ENCODE data around the gene PKP4. TPM values are rescaled to one million over a fixed set of nuclear protein-coding genes. Genes with fewer than 3 reads are reported as not detected.

Gene PKP4
- total RNA-seq, 1 experiment from 2014 or later: 55.2 TPM

DNA sequence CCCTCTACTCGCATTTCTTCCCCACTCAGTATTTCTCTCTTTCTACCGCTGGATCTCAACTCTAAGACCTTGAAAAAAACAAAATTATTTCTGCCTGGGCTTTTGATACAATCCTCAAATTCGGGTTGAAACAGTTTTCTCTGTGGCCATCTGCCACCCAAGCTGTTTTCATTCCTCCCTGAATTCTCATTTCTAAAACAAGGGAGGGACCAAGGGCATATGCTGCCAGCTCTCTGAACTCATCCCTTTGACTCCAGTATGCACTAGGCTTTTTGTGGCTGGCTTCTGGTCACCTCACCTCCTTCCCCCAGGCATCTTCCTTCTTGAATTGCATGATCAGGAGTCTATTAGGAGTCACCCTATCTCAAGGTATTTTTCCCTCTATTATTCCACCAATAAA lies 49.7 kb upstream of the PKP4 start:
- no peaks in the 10 kb centered on the region for H3K4me1 ChIP-seq (ENCODE audit: control insufficient read depth in 1 of 2, insufficient read depth in 2 of 2, low read length in 2 of 2)
- DNase-seq (ENCODE audit: low read depth, low spot score) (no peak), ATAC-seq (no peak)
- H3K36me3 ChIP-seq (ENCODE audit: control insufficient read depth in 1 of 2, insufficient read depth in 2 of 2, low read length in 2 of 2): no peaks in the 10 kb centered on the region
- POLR2A ChIA-PET: no interaction called here
- no peak overlapping the region for H2AFZ ChIP-seq (ENCODE audit: low read depth, low read length, poor library complexity, severe bottlenecking)
- intact Hi-C loops (cut with micrococcal nuclease): no loop called here
- no peaks in the 10 kb centered on the region for H3K9me2 ChIP-seq (ENCODE audit: insufficient read depth)
- no TSS peak for BruUV-seq (replicated peaks)
- H3K79me2 ChIP-seq (ENCODE audit: insufficient read depth, low read length): no peaks in the 10 kb centered on the region
- no peak overlapping the region for H3K4me2 ChIP-seq (ENCODE audit: low read length)
- RAD21 ChIA-PET (ENCODE audit: low non-redundant PET in 1 of 2, low total read pairs in 2 of 2, uncharacterized antibody in 2 of 2, unreplicated experiment in 2 of 2): no interaction called here
- no peaks in the 10 kb centered on the region for H3K27me3 ChIP-seq (ENCODE audit: insufficient read depth, low read length)
- no peaks in the 10 kb centered on the region for H4K20me1 ChIP-seq (ENCODE audit: insufficient read depth)
- CTCF ChIA-PET: no interaction called here
- no peak overlapping the region for H3K9ac ChIP-seq (ENCODE audit: low read length)
- TF ChIP-seq SRF (IDR thresholded peaks at IDR 0.05; ENCODE audit: low read depth) (no peak), EZH2phosphoT487 (IDR thresholded peaks at IDR 0.05; ENCODE audit: borderline replicate concordance) (no peak), RAD21 (IDR thresholded peaks at IDR 0.05; ENCODE audit: low read depth) (no peak), CBX3 (IDR thresholded peaks at IDR 0.05; ENCODE audit: low read depth) (no peak), EGR1 (IDR thresholded peaks at IDR 0.05; ENCODE audit: low read depth) (no peak), EZH2 (IDR thresholded peaks at IDR 0.05) (no peak), ELF1 (IDR thresholded peaks at IDR 0.05; ENCODE audit: borderline replicate concordance, low read depth) (no peak), SP1 (IDR thresholded peaks at IDR 0.05; ENCODE audit: low read depth) (no peak), FOSL1 (IDR thresholded peaks at IDR 0.05; ENCODE audit: low read depth) (no peak), ZNF274 (IDR thresholded peaks at IDR 0.05; ENCODE audit: low read depth, low read length) (no peak), JUND (IDR thresholded peaks at IDR 0.05) (no peak), ZFX (IDR thresholded peaks at IDR 0.05) (no peak)
- TF ChIP-seq, protein P1, sequence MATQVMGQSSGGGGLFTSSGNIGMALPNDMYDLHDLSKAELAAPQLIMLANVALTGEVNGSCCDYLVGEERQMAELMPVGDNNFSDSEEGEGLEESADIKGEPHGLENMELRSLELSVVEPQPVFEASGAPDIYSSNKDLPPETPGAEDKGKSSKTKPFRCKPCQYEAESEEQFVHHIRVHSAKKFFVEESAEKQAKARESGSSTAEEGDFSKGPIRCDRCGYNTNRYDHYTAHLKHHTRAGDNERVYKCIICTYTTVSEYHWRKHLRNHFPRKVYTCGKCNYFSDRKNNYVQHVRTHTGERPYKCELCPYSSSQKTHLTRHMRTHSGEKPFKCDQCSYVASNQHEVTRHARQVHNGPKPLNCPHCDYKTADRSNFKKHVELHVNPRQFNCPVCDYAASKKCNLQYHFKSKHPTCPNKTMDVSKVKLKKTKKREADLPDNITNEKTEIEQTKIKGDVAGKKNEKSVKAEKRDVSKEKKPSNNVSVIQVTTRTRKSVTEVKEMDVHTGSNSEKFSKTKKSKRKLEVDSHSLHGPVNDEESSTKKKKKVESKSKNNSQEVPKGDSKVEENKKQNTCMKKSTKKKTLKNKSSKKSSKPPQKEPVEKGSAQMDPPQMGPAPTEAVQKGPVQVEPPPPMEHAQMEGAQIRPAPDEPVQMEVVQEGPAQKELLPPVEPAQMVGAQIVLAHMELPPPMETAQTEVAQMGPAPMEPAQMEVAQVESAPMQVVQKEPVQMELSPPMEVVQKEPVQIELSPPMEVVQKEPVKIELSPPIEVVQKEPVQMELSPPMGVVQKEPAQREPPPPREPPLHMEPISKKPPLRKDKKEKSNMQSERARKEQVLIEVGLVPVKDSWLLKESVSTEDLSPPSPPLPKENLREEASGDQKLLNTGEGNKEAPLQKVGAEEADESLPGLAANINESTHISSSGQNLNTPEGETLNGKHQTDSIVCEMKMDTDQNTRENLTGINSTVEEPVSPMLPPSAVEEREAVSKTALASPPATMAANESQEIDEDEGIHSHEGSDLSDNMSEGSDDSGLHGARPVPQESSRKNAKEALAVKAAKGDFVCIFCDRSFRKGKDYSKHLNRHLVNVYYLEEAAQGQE (IDR thresholded peaks at IDR 0.05; ENCODE audit: low read depth): no peak
- TF ChIP-seq, protein P2, sequence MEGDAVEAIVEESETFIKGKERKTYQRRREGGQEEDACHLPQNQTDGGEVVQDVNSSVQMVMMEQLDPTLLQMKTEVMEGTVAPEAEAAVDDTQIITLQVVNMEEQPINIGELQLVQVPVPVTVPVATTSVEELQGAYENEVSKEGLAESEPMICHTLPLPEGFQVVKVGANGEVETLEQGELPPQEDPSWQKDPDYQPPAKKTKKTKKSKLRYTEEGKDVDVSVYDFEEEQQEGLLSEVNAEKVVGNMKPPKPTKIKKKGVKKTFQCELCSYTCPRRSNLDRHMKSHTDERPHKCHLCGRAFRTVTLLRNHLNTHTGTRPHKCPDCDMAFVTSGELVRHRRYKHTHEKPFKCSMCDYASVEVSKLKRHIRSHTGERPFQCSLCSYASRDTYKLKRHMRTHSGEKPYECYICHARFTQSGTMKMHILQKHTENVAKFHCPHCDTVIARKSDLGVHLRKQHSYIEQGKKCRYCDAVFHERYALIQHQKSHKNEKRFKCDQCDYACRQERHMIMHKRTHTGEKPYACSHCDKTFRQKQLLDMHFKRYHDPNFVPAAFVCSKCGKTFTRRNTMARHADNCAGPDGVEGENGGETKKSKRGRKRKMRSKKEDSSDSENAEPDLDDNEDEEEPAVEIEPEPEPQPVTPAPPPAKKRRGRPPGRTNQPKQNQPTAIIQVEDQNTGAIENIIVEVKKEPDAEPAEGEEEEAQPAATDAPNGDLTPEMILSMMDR (IDR thresholded peaks at IDR 0.05 in 2 of 3, conservative IDR thresholded peaks at IDR 0.05 in 1 of 3; ENCODE audit: borderline replicate concordance in 1 of 3, insufficient read depth in 1 of 3, low read depth in 2 of 3, low read length in 2 of 3): no peak
- TF ChIP-seq, protein P3, sequence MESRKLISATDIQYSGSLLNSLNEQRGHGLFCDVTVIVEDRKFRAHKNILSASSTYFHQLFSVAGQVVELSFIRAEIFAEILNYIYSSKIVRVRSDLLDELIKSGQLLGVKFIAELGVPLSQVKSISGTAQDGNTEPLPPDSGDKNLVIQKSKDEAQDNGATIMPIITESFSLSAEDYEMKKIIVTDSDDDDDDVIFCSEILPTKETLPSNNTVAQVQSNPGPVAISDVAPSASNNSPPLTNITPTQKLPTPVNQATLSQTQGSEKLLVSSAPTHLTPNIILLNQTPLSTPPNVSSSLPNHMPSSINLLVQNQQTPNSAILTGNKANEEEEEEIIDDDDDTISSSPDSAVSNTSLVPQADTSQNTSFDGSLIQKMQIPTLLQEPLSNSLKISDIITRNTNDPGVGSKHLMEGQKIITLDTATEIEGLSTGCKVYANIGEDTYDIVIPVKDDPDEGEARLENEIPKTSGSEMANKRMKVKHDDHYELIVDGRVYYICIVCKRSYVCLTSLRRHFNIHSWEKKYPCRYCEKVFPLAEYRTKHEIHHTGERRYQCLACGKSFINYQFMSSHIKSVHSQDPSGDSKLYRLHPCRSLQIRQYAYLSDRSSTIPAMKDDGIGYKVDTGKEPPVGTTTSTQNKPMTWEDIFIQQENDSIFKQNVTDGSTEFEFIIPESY (IDR thresholded peaks at IDR 0.05; ENCODE audit: extremely low read depth, insufficient replicate concordance, low read length): no peak
- no peak overlapping the region for H3K4me3 ChIP-seq (replicated peaks in 1 of 2; ENCODE audit: low read depth in 1 of 2, low read length in 2 of 2)
- no peak overlapping the region for H3K27ac ChIP-seq (ENCODE audit: low read depth, low read length)
- H3K9me3 ChIP-seq (ENCODE audit: control insufficient read depth in 1 of 2, insufficient read depth in 1 of 2, low read depth in 1 of 2, low read length in 2 of 2): no peaks in the 10 kb centered on the region

Data from HCT116 (cell line).